ENCODE data around the gene BLOC1S4.

GRCh38 chr4:6686104-6686787 is 29.7 kb upstream of the BLOC1S4 start:
- TF ChIP-seq POLR2A (IDR thresholded peaks at IDR 0.05), result no peak
- TF ChIP-seq, protein P1, sequence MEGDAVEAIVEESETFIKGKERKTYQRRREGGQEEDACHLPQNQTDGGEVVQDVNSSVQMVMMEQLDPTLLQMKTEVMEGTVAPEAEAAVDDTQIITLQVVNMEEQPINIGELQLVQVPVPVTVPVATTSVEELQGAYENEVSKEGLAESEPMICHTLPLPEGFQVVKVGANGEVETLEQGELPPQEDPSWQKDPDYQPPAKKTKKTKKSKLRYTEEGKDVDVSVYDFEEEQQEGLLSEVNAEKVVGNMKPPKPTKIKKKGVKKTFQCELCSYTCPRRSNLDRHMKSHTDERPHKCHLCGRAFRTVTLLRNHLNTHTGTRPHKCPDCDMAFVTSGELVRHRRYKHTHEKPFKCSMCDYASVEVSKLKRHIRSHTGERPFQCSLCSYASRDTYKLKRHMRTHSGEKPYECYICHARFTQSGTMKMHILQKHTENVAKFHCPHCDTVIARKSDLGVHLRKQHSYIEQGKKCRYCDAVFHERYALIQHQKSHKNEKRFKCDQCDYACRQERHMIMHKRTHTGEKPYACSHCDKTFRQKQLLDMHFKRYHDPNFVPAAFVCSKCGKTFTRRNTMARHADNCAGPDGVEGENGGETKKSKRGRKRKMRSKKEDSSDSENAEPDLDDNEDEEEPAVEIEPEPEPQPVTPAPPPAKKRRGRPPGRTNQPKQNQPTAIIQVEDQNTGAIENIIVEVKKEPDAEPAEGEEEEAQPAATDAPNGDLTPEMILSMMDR (IDR thresholded peaks at IDR 0.05), result no peak
